PC-3 (cell line): Measurements from ENCODE around the gene ZBED4. TPM values are rescaled to one million over a fixed set of nuclear protein-coding genes. Genes with fewer than 3 reads are reported as not detected.

Source experiments
- ATAC-seq: fragments of 200-7000 bp; cut with Tn5 transposase; 2 replicates; pipeline ENCODE4 v1.9.1; 2020; ENCODE audit warnings: mild to moderate bottlenecking, moderate library complexity
- BruUV-seq: library from RNA; stranded (reverse); fragments of 400-500 nt; replicated peaks from 2 replicates; lab custom pipeline; 2021; lab: Mats Ljungman, UMichigan
- CTCF ChIA-PET: fragments of 300-600 bp; sonication (Branson Sonifier 250); formaldehyde crosslinking; loops from one replicate; lab custom pipeline; 2022; ENCODE audit warnings: antibody characterized with exemption; lab: Charles Lee
- POLR2A ChIA-PET: fragments of 300-600 bp; sonication (Branson Sonifier 250); formaldehyde crosslinking; loops from one replicate; lab custom pipeline; 2022; ENCODE audit warnings: antibody characterized with exemption; ENCODE audit not compliant: unreplicated experiment; lab: Charles Lee
- DNase-seq: peaks from one replicate; pipeline ENCODE4 v3.0.0-alpha.2; 2015
- H2AFZ ChIP-seq: fragments of 300-600 bp; sonication (generic); 2 replicates; pipeline ENCODE4 v1.6.0; 2016; ENCODE audit warnings: antibody characterized with exemption, low read length
- H3F3A ChIP-seq: fragments of 300-600 bp; sonication (generic); one replicate; pipeline ENCODE4 v1.6.0; 2017; ENCODE audit warnings: antibody characterized with exemption, low read length, control low read depth, mild to moderate bottlenecking; ENCODE audit not compliant: unreplicated experiment
- H3K27ac ChIP-seq: fragments of 300-600 bp; sonication (generic); 2 replicates; pipeline ENCODE4 v1.5.1; 2016; ENCODE audit warnings: mild to moderate bottlenecking, low read length
- H3K27me3 ChIP-seq: fragments of 300-600 bp; sonication (generic); 2 replicates; pipeline ENCODE4 v1.6.1; 2016; ENCODE audit warnings: low read length, mixed read lengths
- H3K36me3 ChIP-seq: fragments of 300-600 bp; sonication (generic); 2 replicates; pipeline ENCODE4 v1.6.1; 2016; ENCODE audit warnings: low read depth, mixed run types, low read length, mixed read lengths
- H3K4me1 ChIP-seq: fragments of 300-600 bp; sonication (generic); 2 replicates; pipeline ENCODE4 v1.5.1; 2016; ENCODE audit warnings: low read length; ENCODE audit not compliant: insufficient read depth
- H3K4me2 ChIP-seq: fragments of 300-600 bp; sonication (generic); 2 replicates; pipeline ENCODE4 v1.6.0; 2016; ENCODE audit warnings: low read length
- H3K4me3 ChIP-seq: fragments of 300-600 bp; sonication (generic); 2 replicates; pipeline ENCODE4 v1.5.1; 2016; ENCODE audit warnings: mild to moderate bottlenecking, low read length, mixed read lengths
- H3K79me2 ChIP-seq: fragments of 300-600 bp; sonication (generic); 2 replicates; pipeline ENCODE4 v1.6.1; 2017; ENCODE audit warnings: low read length, mixed read lengths
- H3K9ac ChIP-seq: fragments of 300-600 bp; sonication (generic); 2 replicates; pipeline ENCODE4 v1.6.0; 2016; ENCODE audit warnings: mild to moderate bottlenecking, low read length
- H3K9me2 ChIP-seq: fragments of 300-600 bp; sonication (generic); replicated peaks from 2 replicates; pipeline ENCODE4 v1.6.1; 2016; ENCODE audit warnings: mixed run types, low read length, mixed read lengths
- H3K9me3 ChIP-seq: fragments of 300-600 bp; sonication (generic); 2 replicates; pipeline ENCODE4 v1.6.1; 2016; ENCODE audit warnings: low read length, mixed read lengths
- H4K20me1 ChIP-seq: fragments of 300-600 bp; sonication (generic); 2 replicates; pipeline ENCODE4 v1.6.1; 2016; ENCODE audit warnings: low read length, mixed read lengths
- EZH2 ChIP-seq: fragments of 300-600 bp; sonication (generic); IDR thresholded peaks from one replicate; pipeline ENCODE4 v1.6.1; 2017; ENCODE audit warnings: antibody characterized with exemption, mild to moderate bottlenecking, low read length; ENCODE audit not compliant: unreplicated experiment
- EZH2phosphoT487 ChIP-seq: fragments of 300-600 bp; sonication (generic); IDR thresholded peaks from 2 replicates; pipeline ENCODE4 v1.6.1; 2018; ENCODE audit warnings: mild to moderate bottlenecking, antibody characterized with exemption, low read length, borderline replicate concordance
- intact Hi-C: fragments of 100-400 bp; cut with micrococcal nuclease; formaldehyde crosslinking; loops from 2 replicates; pipeline ENCODE4 v1.9.0; 2023
- total RNA-seq: library from RNA; depleted of rRNA; stranded (reverse); fragments of >200 nt; gene quantifications from 2 replicates; pipeline ENCODE4 v1.2.3, GENCODE V29; 2014
- TF ChIP-seq, protein P1 (sequence below): fragments of 300-600 bp; sonication (generic); conservative IDR thresholded peaks from 2 replicates; pipeline ENCODE4 v1.5.1; 2017; ENCODE audit warnings: antibody characterized with exemption, low read depth, mild to moderate bottlenecking, low read length

ZBED4 gene
- total RNA-seq, 1 experiment from 2014 or later, result 11.5 TPM

GRCh38 chr22:49904040-49904369, 50.4 kb downstream of the ZBED4 start:
- no peak for TF ChIP-seq EZH2phosphoT487
- TF ChIP-seq, protein P1, sequence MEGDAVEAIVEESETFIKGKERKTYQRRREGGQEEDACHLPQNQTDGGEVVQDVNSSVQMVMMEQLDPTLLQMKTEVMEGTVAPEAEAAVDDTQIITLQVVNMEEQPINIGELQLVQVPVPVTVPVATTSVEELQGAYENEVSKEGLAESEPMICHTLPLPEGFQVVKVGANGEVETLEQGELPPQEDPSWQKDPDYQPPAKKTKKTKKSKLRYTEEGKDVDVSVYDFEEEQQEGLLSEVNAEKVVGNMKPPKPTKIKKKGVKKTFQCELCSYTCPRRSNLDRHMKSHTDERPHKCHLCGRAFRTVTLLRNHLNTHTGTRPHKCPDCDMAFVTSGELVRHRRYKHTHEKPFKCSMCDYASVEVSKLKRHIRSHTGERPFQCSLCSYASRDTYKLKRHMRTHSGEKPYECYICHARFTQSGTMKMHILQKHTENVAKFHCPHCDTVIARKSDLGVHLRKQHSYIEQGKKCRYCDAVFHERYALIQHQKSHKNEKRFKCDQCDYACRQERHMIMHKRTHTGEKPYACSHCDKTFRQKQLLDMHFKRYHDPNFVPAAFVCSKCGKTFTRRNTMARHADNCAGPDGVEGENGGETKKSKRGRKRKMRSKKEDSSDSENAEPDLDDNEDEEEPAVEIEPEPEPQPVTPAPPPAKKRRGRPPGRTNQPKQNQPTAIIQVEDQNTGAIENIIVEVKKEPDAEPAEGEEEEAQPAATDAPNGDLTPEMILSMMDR, result no peak
- no peak for TF ChIP-seq EZH2
- Histone ChIP-seq H3K4me3 (no peak overlapping the region), H3K27ac (no peak overlapping the region), H3K9me2 (no peaks in the 10 kb centered on the region), H3K9ac (no peak overlapping the region), H3K27me3 (no peaks in the 10 kb centered on the region), H4K20me1 (no peaks in the 10 kb centered on the region), H3K4me2 (no peak overlapping the region), H3F3A (no peaks in the 10 kb centered on the region), H3K4me1 (no peaks in the 10 kb centered on the region), H2AFZ (no peak overlapping the region), H3K79me2 (no peaks in the 10 kb centered on the region), H3K36me3 (no peaks in the 10 kb centered on the region), H3K9me3 (no peaks in the 10 kb centered on the region)
- ATAC-seq, result no peak
- ChIA-PET CTCF (no interaction called here), POLR2A (no interaction called here)
- DNase-seq, result no peak
- intact Hi-C loops, result no loop called here
- BruUV-seq, result no TSS peak

DNA sequence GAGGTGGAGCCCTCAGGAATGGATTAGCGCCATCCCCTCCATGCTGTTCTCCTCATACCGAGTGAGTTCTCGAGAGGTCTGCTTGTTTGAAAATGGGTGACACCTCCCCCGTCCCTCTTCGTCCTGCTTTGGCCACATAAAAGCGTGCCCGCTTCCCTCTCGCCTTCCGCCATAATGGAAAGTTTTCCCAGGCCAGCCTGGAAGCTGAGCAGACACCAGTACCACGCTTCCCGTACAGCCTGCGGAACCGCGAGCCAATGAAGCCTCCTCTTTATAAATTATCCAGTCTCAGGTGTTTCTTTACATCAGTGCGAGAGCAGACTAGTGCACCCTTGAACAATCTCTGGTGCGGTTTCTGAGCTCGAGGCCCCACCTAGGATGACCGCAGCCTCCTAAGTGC, 51.8 kb downstream of the ZBED4 start:
- H3K9ac ChIP-seq, result no peak overlapping the region
- no peaks in the 10 kb centered on the region for H4K20me1 ChIP-seq
- intact Hi-C loops, result no loop called here
- H3F3A ChIP-seq, result no peaks in the 10 kb centered on the region
- no TSS peak for BruUV-seq
- H3K9me3 ChIP-seq, result no peaks in the 10 kb centered on the region
- H3K9me2 ChIP-seq, result no peaks in the 10 kb centered on the region
- no peak overlapping the region for H3K27ac ChIP-seq
- no peaks in the 10 kb centered on the region for H3K36me3 ChIP-seq
- no peaks in the 10 kb centered on the region for H3K79me2 ChIP-seq
- CTCF ChIA-PET, result no interaction called here
- H3K27me3 ChIP-seq, result no peaks in the 10 kb centered on the region
- DNase-seq (no peak), ATAC-seq (no peak)
- POLR2A ChIA-PET, result no interaction called here
- TF ChIP-seq EZH2 (no peak), EZH2phosphoT487 (no peak)
- TF ChIP-seq, protein P1, result no peak
- no peak overlapping the region for H3K4me2 ChIP-seq
- no peak overlapping the region for H3K4me3 ChIP-seq
- H2AFZ ChIP-seq, result no peak overlapping the region
- no peaks in the 10 kb centered on the region for H3K4me1 ChIP-seq

DNA sequence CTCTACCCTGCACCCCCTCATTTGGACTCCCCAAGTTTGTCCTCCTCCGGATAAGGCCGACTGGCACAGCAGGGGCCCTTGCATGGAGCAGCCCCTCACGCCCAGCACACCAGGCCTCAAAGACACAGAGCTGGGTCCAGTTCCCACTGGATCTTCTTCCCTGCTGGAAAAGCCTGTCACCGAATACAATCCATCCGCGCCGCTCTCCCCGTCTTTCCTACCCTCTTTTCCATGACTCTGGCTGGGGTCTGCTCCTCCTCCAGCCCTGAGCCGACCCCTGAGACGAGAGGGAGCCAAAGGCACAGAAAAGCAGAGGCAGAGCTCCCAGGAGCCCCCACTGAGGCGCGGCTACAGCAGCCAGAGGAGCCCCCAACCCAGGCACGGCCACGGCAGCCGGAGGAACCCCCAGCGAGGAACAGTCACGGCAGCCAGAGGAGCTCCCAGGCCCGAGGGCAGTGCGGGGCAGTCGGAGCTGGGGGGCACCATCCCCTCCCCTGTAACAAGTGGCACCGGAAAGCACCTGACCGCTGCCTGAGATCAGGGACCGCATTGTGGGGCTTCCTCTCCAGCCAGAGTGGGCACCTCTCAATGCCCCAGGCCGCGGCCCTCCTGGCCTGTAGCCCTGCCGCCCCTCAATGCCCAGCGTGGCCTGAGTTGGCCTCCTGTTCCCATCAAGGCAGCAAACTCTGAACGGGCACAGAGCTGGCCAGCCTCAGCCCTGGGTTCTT, 52.6 kb downstream of the ZBED4 start:
- Histone ChIP-seq H3K9me3 (no peaks in the 10 kb centered on the region), H3K9ac (no peak overlapping the region), H3K9me2 (no peaks in the 10 kb centered on the region), H3K4me3 (no peak overlapping the region), H4K20me1 (no peaks in the 10 kb centered on the region), H3K27ac (no peak overlapping the region), H3K27me3 (no peaks in the 10 kb centered on the region), H3K4me1 (no peaks in the 10 kb centered on the region), H3K79me2 (no peaks in the 10 kb centered on the region), H2AFZ (no peak overlapping the region), H3F3A (no peaks in the 10 kb centered on the region), H3K4me2 (no peak overlapping the region), H3K36me3 (no peaks in the 10 kb centered on the region)
- BruUV-seq, result no TSS peak
- ChIA-PET POLR2A (no interaction called here), CTCF (no interaction called here)
- intact Hi-C loops, result no loop called here
- no peak for DNase-seq
- ATAC-seq, result no peak
- TF ChIP-seq EZH2phosphoT487, result no peak
- TF ChIP-seq, protein P1, result no peak
- no peak for TF ChIP-seq EZH2
